Nephron progenitor cell (in vitro differentiated cells): ENCODE measurements around the gene RASA4B.
"Not testable (repeated sequence)": the region's sequence is repeated elsewhere in the genome, so short reads cannot be mapped to it uniquely, and the experiment has no call there.

Experiments used
- DNase-seq: peaks from one replicate; pipeline ENCODE4 v3.0.0; 2021
- H3K27ac Mint-ChIP-seq: 2 replicates; pipeline ENCODE4 v1.8.0; 2021; ENCODE audit warnings: mild to moderate bottlenecking, moderate library complexity, mixed read lengths
- H3K27me3 Mint-ChIP-seq: 2 replicates; pipeline ENCODE4 v1.8.0; 2021; ENCODE audit warnings: mild to moderate bottlenecking, low read depth, mixed read lengths; ENCODE audit not compliant: poor library complexity
- H3K36me3 Mint-ChIP-seq: 2 replicates; pipeline ENCODE4 v1.8.0; 2021; ENCODE audit warnings: low read depth, mixed read lengths
- H3K4me1 Mint-ChIP-seq: 2 replicates; pipeline ENCODE4 v1.8.0; 2021; ENCODE audit warnings: mixed read lengths
- H3K4me3 Mint-ChIP-seq: 2 replicates; pipeline ENCODE4 v1.8.0; 2021; ENCODE audit warnings: mild to moderate bottlenecking, moderate library complexity, mixed read lengths
- H3K9me3 Mint-ChIP-seq: 2 replicates; pipeline ENCODE4 v1.8.0; 2021; ENCODE audit warnings: mild to moderate bottlenecking, moderate library complexity, mixed read lengths
- TF ChIP-seq, protein P1 (sequence below): fragments of 200-600 bp; sonication (generic); IDR thresholded peaks from 2 replicates; pipeline ENCODE4 v1.5.0; 2021; ENCODE audit warnings: antibody characterized with exemption

Gene RASA4B

DNA sequence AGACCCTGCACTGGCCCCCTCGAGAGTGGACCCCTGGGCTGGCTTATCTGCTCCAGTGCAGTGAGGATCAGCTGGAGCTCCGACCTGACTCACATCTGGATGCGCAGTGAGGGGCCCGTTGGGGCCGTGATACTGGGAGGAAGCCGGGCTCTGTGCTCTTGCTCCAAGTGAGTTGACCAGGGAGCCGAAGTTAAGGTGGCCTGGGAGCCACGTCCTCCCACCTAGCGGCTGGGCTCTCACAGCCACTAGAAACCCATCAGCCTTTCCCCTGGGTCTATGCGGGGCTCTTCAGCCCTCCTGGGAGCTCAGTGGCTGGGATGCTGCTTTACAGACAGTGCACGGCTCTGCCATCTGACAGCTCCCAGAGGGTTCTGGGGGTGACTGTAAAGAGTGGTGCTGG lies 62.0 kb downstream of the RASA4B start:
- Mint-ChIP-seq H3K9me3 (no peaks in the 10 kb centered on the region), H3K4me3 (no peak overlapping the region), H3K27me3 (no peaks in the 10 kb centered on the region), H3K36me3 (peaks cover 19% of the 10 kb centered on the region), H3K27ac (peak overlapping the region; percentile 25), H3K4me1 (peaks cover 10% of the 10 kb centered on the region)
- TF ChIP-seq, protein P1, sequence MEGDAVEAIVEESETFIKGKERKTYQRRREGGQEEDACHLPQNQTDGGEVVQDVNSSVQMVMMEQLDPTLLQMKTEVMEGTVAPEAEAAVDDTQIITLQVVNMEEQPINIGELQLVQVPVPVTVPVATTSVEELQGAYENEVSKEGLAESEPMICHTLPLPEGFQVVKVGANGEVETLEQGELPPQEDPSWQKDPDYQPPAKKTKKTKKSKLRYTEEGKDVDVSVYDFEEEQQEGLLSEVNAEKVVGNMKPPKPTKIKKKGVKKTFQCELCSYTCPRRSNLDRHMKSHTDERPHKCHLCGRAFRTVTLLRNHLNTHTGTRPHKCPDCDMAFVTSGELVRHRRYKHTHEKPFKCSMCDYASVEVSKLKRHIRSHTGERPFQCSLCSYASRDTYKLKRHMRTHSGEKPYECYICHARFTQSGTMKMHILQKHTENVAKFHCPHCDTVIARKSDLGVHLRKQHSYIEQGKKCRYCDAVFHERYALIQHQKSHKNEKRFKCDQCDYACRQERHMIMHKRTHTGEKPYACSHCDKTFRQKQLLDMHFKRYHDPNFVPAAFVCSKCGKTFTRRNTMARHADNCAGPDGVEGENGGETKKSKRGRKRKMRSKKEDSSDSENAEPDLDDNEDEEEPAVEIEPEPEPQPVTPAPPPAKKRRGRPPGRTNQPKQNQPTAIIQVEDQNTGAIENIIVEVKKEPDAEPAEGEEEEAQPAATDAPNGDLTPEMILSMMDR: no peak
- DNase-seq: no peak

DNA sequence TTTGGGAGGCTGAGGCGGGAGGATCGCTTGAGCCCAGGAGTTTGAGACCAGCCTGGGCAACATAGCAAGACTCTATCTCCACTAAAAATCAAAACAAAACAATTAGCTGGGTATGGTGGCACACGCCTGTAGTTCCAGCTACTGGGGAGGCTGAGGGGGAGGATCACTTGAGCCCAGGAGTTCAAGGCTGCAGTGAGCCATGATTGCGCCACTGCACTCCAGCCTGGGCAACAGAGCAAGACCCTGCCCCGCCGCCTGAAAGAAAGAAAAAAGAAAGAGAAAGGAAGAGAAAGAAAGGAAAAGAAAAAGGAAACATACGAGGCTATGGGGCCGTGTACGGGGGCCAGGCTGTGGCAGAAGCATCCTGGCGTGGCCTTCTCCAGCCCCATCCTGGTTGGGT lies 62.6 kb downstream of the RASA4B start:
- not testable (repeated sequence) for H3K4me1 Mint-ChIP-seq, DNase-seq, H3K4me3 Mint-ChIP-seq, H3K9me3 Mint-ChIP-seq, H3K27me3 Mint-ChIP-seq
- peaks cover 19% of the 10 kb centered on the region for H3K36me3 Mint-ChIP-seq
- H3K27ac Mint-ChIP-seq: peak overlapping the region; percentile 66

DNA sequence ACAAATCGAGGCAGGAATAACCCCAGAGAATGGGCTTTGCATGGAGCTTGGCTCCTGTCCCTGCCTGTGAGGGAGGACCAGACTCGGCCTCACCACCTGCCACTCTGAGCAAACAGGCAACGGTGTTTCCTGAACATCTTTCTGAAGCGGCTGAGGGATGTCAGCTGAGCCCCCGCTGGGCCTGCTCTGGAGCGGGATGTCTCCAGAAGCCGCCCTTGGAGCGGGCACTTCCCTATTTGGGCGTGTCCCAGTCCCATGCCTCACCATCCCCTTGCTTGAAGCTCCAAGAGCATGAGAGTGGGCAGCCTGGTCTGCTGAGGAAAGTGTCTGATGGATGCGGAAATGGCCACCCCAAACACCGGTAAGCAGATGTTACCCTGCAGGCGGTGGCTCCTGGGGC lies 63.1 kb downstream of the RASA4B start:
- Mint-ChIP-seq H3K4me1 (peaks cover 10% of the 10 kb centered on the region), H3K36me3 (peaks cover 19% of the 10 kb centered on the region), H3K27me3 (no peaks in the 10 kb centered on the region), H3K27ac (no peak overlapping the region), H3K9me3 (no peaks in the 10 kb centered on the region), H3K4me3 (no peak overlapping the region)
- no peak for DNase-seq
- TF ChIP-seq, protein P1: no peak

DNA sequence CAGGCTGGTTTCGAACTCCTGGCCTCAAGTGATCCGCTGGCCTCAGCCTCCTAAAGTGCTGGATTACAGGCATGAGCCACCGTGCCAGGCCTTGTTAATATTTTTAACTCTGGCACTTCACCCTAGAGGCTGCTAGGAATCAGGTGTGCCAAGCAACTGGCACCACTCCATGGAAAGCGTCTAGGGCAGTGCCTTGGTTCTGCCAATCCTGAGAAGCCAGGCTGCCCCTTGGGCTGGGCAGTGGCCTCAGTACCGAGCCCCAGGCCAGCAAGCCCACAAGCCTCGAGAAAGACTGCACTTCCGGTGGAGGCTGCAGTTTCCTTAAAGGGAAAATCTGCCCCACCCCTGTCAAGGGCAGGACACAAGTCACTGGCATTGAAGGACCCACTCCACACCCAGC lies 64.3 kb downstream of the RASA4B start:
- TF ChIP-seq, protein P1: no peak
- H3K27me3 Mint-ChIP-seq: no peaks in the 10 kb centered on the region
- H3K36me3 Mint-ChIP-seq: peaks cover 21% of the 10 kb centered on the region
- no peaks in the 10 kb centered on the region for H3K9me3 Mint-ChIP-seq
- H3K4me3 Mint-ChIP-seq: no peak overlapping the region
- no peak for DNase-seq
- peaks cover 10% of the 10 kb centered on the region for H3K4me1 Mint-ChIP-seq
- H3K27ac Mint-ChIP-seq: no peak overlapping the region

DNA sequence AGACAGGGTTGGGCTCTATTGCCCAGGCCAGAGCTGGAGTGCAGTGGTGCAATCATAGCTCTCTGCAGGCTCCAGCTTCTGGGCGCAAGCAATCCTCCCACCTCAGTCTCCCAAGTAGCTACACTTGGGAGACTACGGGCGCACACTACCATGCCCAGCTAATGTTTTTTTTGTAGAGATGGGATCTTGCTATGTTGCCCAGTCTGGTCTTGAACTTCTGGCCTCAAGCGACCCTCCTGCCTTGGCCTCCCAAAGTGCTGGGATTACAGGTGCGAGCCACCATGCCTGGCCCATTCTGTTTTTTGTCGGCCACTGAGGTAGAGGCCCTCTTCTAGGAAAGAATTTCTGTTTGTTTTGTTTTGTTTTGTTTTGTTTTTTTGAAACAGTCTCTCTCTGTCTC lies 65.1 kb downstream of the RASA4B start:
- Mint-ChIP-seq H3K4me3 (no peak overlapping the region), H3K27me3 (no peaks in the 10 kb centered on the region), H3K36me3 (peaks cover 14% of the 10 kb centered on the region), H3K4me1 (peaks cover 10% of the 10 kb centered on the region), H3K9me3 (no peaks in the 10 kb centered on the region), H3K27ac (no peak overlapping the region)
- TF ChIP-seq, protein P1: no peak
- DNase-seq: no peak

DNA sequence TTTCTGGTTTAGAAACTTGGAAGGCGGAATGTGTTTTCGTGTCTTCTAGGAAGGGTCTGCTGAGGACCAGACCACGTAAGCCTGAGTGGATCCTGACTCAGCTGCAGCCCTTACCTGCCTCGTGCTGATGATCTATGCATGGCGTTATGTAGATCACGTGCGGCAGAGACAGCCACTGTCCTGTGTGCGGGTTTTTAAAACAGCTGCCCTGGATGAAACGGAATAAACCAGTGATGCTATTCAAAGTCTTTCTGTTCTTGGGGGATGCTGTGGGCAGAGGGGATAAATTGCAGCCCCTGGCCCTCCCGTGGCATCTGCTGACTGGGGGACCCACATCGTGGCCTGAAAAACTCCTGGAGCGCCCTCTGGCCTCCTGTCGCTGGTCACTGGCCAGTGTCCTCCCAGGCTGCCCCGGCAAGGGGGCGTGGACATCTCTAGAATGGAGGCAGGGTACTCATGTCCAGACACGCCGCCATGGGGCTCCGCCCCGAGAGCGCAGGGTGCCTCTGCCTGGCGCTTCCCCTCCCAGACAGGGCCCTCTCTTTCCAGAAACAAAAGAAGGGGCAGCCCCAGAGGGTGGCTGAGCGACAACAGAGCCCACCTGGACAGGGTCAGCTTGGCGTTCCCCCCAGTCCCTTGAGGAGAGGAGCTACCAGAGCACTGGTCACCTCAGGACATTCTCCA lies 66.1 kb downstream of the RASA4B start:
- Mint-ChIP-seq H3K27me3 (no peaks in the 10 kb centered on the region), H3K27ac (no peak overlapping the region), H3K4me1 (peaks cover 8% of the 10 kb centered on the region), H3K36me3 (peaks cover 8% of the 10 kb centered on the region), H3K9me3 (no peaks in the 10 kb centered on the region), H3K4me3 (no peak overlapping the region)
- peak; percentile 63 for DNase-seq
- TF ChIP-seq, protein P1: no peak
